ENCODE data around the gene MYMX.

The MYMX gene

DNA sequence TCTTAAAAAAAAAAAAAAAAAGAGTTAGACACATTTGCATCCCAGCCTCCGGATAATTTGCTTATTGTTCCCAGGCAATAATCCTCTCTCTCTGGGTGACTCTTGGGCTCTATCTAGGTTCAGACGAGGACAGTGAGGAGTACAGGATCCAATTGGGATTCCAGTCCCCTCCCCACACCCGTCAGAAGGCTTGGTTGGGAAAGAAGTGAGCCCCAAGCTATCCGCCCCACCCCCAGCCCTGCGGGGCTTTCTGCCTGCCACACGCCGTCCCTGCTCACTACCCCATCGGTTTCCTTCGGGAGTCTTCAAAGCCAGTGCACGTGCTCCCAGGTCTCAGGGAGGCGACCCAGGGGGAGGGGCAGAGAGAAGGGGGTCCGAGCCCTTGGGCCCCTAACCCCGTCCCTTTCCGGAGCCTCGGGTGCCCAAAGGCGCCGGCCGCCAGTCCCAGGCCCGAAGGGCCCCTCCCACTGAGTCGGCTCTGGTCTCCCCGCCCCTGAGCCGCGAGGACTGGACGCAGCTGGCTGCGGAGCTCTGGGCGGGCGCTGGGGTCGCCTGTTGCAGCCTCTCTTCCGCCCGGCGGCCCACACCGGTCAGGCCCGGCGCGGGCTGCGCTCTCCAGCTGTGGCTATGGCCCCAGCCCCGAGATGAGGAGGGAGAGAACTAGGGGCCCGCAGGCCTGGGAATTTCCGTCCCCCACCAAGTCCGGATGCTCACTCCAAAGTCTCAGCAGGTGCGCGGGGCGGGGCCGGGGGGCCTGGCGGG, 2.5 kb downstream of the MYMX start:
- in situ Hi-C loops (cut with MboI; ENCODE audit: low sequenced_read_pairs) = no loop called here

DNA sequence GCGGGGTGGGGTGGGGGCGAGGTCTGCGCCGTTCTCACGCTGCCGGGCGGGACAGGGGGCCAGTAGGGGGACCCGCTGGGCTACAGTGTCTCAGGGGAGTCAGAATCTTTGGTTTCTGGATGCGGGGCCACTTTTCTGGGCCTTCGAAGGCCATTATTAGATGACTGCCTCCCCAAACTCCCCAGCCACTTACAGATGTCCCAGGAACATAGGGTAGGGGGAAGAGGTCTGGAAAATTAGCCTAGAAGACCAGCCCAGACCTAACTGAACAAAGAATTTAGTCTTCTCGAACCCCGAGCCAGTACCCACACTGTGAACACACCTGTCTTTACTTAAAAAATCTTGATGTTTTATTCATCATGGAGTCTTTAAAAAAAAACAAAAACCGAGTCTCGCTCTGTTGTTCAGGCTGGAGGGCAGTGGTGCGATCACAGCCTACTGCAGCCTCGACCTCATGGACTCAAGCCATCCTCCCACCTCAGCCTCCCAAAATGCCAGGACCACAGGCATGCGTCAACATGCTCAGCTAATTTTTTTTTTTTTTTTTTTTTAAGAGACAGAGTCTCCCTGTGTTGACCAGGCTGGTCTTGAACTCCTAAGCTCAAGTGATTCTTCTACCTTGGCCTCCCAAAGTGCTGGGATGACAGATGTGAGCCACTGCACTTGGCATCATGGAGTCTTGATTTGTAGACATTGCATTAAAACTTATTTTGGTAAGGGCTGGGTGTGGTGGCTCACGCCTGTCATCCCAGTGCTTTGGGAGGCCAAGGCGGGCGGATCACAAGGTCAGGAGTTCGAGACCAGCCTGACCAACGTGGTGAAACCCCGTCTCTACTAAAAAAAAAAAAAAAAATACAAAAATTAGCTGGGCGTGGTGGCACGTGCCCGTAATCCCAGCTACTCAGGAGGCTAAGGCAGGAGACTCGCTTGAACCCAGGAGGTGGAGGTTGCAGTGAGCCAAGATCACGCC, 3.4 kb downstream of the MYMX start:
- in situ Hi-C loops (cut with MboI; ENCODE audit: low sequenced_read_pairs) = no loop called here

DNA sequence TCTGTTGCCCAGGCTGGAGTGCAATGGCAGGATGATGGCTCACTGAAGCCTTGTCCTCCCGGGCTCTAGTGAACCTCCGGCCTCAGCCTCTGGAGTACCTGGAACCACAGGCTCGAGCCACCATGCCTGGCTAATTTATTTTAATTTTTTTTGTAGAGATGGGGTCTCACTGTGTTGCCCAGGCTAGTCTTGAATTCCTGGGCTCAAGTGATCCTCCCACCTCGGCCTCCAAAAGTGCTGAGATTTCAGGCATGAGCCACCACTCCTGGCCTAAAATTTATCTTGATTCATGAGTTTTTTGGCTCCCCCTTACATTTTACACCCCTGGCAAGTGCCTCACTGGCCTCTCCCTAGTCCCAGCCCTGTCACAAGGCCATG, 4.2 kb downstream of the MYMX start:
- in situ Hi-C loops (cut with MboI; ENCODE audit: low sequenced_read_pairs) = no loop called here

DNA sequence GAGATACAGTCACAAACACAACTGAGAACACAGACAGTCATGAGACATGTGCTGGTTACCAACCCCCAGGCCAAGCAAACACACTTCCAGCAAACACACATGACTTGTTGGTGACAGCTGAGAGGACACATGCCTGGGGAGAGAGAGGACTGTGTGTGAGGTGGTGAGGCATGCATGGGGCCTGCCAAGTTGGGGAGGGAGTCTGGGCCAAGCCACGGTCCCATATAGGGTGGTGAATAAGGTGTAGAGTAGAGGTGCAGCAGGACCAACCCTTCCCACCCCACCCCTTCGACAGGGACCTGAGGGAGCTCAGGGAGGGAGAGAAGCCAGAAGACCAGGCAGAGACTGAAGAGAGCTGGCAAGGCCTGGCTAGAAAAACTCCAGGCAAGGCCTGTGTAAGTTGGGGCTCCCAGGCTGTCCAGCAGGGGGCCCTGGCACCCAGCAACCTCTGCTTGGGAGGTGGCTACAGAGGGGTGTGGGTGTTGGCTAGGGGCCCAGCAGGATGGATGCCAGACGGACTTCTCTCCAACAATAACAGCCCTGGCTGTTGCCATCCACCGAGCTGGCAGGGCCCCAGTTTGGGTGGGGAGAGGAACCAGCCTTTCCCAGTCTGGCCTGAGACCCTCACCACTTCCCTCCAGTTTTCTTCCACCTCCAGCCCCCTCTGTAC, 4.7 kb downstream of the MYMX start:
- in situ Hi-C loops (cut with MboI; ENCODE audit: low sequenced_read_pairs) = no loop called here

DNA sequence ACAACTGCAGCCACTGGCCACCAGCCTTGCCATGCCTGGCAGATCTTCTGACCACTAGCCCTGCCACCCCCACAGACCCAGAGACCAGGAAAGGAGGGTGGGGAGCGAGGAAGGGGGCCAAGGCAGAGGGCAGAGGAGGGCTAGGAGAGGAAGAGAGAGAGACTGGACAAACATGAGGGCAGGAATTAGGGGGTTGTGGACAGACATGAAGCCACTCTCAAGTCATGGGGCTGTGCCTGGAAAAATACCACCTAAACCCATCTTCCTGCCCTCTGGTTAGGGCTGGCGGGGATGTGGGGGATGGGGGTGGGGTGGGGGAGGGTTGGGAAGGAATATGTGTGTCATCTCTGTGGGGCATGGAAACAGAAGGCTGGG, 5.2 kb downstream of the MYMX start:
- in situ Hi-C loops (cut with MboI; ENCODE audit: low sequenced_read_pairs) = no loop called here

DNA sequence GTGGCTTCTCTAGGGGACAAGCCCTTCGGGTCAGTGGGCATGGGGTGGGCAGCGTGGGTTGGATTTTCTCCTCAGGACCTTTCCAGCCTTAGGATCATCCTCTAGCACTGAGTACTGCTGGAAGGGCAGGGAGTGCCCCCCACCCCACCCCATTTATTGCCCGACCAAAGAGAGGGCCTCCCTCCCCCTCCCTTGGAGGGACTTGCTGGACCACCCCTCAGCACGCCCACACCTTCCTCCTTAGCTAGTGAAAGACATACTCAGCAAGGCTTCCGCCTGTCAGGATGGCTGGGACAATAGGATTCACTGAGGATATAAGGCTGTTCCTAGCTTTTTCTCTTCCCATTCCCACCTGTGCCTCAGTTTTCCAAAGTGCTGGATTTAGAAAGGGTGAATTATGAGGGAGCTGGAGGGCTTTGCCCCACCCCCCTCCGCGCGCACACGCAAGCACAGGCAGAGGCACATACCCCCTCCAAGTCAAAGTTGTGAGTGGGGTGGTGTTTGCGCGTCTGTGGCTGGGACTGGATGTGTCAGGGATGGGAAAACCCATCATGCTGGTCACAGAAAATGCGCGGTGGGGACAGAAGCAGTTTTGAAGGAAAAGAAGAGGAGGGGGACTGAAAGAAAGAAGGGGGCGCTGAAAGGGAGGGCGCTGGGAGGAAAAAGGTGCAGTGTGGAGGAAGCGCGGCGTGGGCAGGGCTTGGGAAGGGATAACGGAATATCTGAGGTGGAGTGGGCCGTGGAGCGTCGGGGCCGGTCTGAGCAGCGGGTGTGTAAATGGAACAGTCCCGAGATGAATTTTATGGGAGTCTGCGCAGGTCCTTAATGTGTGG, 6.0 kb downstream of the MYMX start:
- in situ Hi-C loops (cut with MboI; ENCODE audit: low sequenced_read_pairs) = no loop called here

DNA sequence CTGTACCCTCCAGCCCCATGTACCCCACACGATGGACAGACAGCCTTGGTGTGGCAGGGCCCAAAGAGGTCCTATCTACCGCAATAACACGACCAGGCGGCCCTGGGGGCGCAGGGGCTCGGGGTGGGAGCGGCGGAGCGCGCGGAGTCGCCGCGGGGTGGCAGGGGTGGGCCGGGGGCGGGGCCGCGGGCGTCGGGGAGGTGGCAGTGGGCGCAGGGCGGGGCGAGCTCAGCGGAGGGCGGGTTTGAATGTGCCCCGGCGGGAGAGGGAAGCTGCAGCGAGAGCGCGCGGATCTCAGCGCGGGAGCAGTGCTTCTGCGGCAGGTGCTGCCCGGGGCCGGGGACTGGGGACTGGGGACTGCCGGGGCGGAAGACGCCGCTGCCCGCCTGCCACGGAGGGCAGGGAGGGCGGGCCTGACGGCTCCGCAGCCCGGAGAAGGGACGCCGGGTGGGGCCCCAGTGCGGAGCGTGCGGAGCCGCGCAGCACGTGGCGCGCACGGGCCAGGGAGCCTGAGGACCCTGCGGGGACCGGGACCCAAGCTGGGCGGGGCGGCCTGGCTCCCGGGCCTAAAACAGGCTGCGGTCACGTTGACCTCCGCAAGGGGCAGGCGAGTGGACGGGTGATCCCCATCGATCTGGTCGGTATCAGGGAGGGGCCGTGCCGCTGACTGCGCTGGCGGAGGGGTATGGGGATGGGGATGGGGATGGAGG, 6.7 kb downstream of the MYMX start, which contains the start of gene SLC29A1:
Gene SLC29A1, plus strand, starts transcription at position 277 of the 710 bp plus-strand sequence. CDS start 3,719 bp downstream, outside the sequence.
- in situ Hi-C loops (cut with MboI; ENCODE audit: low sequenced_read_pairs) = no loop called here

DNA sequence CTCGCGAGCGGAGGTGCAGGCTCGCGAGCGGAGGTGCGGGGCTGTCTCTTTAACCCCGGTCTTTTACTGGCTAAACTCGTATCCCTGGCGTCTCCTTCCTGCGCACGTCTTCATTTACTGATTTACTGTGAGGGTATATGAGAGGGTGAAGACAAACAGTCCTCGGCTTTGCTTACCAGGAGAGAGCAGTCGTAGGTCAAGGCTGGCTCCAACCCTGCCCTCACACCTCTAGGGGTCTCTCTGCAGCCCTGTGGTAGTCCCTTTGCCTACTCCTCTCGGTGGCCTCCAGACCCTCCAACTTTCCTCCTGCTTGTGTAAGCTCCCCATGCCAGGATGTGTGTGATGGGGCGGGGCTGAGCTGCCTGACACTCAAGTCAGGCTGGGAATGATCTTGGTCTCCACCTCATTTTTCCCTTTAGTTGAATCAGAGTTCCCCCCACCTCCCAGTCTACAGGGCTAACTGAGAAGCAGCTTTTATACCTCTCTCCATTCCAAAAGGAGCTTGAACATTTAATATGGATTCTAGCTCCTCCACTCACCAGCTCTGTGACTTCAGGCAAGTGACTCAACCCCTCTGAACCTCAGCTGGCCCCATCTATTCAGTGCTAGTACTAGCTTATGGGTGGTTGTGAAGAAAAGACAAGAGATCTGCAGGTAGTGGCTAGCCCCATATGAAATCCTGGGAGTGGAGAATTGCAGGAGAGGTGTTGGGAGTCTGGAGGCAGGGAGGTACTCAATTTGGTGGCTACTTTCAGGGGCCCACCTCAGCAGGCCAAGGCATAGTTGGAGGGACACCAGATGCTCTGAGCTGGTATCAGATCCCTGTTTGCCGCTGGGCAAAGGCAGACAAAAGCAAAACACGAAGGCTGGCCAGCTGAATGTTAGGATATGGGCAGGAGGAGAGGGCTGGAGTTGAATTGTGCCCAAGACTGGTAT, 7.6 kb downstream of the MYMX start:
- in situ Hi-C loops (cut with MboI; ENCODE audit: low sequenced_read_pairs) = no loop called here

DNA sequence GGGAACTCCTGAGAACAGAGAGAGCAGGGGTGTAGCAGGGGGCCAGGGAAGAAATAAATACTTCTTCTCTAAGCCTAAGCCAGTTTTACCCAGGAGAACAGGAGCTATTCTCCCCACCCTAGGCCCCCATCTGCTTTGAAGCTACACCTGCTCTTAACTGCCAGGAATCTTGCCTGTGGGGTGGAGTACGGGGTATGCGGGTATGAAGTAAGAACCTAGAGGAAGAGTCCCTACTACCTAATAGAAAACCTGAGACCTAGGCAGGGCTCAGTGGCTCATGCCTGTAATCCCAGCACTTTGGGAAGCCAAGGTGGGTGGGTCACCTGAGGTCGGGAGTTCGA, 8.2 kb downstream of the MYMX start:
- in situ Hi-C loops (cut with MboI; ENCODE audit: low sequenced_read_pairs) = no loop called here

DNA sequence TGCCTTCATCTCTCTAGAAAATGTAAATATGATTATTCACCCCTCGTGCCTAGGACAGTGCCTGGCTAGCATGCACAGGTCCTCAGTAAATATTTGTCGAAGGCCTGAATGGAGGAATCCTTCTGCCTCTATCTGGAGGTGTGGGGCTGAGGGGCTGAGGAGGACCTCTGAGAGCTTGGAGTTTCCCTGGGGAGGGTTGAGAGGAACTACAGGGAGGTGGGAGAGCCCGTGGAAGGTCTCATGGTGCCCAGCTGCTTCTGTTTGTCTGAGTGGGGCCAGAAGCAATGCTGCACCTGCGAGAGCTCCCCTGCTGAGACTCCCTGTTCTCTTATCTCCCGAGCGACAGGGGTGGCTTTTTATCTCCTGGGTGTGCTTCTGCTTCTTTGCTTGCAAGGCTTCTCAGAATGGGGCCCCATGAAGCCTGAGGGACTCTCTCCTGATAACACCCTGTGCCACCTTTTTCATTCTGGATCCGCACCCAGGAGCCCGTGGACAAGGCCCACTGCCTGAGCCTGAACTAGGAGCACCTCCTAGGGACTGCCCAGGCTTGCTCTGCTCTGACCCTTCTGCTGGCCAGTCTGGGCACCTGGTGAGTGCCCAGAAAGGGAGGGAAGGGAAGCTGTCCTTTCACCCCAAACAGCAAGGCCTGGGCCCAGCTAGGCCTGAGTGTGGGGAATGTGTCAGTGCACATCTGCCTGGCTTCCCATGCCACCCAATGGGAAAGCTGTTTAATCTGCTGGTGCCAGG, 9.0 kb downstream of the MYMX start:
- in situ Hi-C loops (cut with MboI; ENCODE audit: low sequenced_read_pairs) = no loop called here

DNA sequence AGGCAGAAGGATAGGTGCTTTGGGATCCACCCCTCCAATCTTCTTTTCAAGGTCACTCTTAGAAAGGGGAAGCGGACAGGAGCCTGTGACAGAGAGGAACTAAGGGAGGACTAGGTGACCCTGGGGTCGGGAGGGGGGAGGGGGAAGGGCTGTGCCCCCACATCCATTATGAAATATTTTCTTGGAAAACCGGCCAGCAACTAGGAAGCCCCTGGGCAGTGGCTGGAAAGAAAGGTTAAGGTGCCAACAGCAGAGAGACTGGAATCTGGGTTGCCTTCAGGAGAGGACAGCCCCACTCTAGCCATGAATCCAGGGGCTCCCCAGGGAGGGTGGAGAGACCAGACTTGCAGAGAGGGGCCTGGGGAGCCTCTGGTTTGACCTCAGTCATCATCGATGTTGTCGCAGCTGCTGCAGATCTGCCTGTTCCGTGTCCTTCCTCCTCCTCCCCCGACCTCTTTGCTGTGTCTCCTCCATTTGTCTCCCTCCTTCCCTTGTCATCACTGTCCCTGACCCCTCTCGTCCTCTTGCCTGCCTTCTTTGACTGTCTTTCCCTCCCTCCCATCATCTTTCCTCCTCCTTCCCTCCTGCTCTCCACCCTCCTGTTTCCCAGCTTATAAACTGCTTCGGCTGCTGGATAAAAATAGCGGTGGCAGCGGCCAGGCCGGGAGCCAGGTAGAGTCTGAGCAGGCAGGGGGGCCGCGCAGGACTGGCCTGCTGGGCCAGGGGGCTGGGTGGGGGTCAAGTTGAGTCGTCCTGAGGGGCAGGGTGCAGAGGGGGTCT, 9.8 kb downstream of the MYMX start:
- in situ Hi-C loops (cut with MboI; ENCODE audit: low sequenced_read_pairs) = no loop called here

DNA sequence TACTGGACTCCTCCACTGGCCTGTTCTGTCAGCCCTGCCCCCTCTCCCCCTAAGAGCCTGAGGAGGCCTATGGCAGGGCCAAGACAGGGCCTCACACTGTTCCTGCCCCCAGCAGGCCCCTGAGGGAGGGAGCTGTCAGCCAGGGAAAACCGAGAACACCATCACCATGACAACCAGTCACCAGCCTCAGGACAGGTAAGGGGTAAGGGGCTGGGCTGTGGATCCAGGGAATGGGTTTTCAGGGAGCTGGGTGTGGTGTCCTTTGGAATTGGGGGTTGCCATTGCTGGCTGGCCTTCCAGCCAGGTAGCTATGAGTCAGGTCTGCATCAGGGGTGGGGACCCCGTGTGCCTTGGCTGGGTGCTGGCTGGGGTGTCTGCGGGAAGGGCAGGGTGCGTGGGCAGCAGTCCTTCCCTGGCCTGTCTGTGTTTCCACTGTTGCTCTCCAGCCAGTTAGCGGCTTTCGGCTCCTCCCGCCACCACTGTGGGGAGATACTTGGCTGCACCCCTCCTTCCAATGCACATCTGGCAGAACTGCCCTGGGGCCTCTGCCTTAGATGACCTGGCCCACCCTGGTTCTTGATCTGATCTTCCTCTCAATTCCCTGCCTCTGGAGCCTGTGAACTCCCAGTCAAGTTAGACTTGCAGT, 10.5 kb downstream of the MYMX start:
- in situ Hi-C loops (cut with MboI; ENCODE audit: low sequenced_read_pairs) = no loop called here

DNA sequence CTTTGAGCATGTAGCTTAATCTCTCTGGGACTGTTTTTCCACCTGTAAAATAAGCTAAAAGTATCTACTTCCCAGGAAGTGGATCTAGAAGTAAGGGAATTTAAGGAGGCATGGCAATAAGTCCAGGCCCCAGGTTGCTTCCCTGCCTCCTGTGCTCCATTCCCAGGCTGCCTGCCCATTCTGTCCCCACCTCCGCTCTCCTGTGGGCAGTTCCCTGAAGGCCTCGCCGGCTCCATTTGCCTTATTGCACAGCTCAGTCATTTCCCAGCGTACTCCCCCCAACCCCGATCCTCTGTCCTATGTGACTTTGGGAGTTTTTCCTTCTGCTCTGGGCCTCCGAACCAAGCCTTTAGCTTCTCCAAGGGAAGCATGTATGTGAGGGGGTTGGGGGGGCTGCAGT, 11.3 kb downstream of the MYMX start:
- in situ Hi-C loops (cut with MboI; ENCODE audit: low sequenced_read_pairs) = no loop called here

DNA sequence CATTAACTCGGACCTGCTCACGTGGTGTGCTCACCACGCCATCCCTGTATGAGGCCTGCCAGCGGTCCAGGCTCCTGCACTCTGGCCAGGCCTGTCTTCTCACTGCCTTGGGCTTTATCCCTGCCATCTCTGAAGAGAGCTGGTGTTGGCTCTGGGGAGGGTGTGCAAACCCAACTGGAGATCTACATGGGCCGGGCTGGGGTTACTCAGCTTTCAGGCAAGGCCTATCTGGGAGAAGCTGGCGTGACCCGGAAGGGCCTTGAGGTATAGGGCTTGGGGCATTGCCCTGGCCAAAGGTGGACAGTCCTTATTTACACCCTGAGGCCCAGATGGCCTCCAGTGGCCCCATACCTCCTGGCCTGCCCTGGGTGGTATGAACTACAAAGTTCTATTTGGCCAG, 11.7 kb downstream of the MYMX start:
- in situ Hi-C loops (cut with MboI; ENCODE audit: low sequenced_read_pairs) = no loop called here

DNA sequence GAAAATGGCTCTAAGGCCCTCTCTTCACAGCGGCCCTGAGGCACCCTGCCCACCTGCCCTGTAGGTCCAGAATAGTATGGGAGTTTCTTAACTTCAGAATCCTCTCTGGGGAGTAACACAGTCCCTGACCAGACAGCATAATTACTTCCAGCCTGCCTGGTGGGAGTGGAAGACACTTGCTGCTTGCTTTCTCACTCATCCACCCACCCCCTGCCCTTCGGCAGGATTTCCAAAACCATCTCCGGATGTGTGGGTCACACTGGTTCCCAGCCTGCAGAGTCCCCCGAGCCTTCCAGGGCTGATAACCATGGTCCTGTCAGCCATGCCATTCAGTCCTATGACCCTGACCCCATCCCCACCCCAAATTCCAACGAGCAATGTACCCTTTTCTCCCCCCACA, 12.1 kb downstream of the MYMX start:
- in situ Hi-C loops (cut with MboI; ENCODE audit: low sequenced_read_pairs) = no loop called here

DNA sequence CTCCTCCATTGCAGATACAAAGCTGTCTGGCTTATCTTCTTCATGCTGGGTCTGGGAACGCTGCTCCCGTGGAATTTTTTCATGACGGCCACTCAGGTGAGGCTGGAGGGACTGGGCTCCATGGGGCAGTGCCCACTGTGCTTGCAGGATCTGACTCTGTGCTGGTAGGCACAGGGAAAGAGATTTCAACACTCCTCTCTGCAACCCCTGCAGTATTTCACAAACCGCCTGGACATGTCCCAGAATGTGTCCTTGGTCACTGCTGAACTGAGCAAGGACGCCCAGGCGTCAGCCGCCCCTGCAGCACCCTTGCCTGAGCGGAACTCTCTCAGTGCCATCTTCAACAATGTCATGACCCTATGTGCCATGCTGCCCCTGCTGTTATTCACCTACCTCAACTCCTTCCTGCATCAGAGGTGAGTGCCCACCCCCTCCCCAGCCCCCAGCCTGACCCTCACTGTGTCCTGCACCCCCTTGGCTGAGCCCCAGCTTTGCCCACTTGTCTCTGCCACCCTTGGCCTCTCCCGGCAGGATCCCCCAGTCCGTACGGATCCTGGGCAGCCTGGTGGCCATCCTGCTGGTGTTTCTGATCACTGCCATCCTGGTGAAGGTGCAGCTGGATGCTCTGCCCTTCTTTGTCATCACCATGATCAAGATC, 12.8 kb downstream of the MYMX start:
- in situ Hi-C loops (cut with MboI; ENCODE audit: low sequenced_read_pairs) = no loop called here
